HepG2 (cell line): Measurements from ENCODE around the gene QRFPR. TPM values are rescaled to one million over a fixed set of nuclear protein-coding genes. Genes with fewer than 3 reads are reported as not detected.

Experiments
- ATAC-seq: fragments of 200-7000 bp; cut with Tn5 transposase; 3 replicates; pipeline ENCODE4 v1.9.1; 2020; ENCODE audit warnings: mild to moderate bottlenecking, moderate library complexity
- BruUV-seq: library from RNA; stranded (reverse); fragments of 400-500 nt; replicated peaks from 2 replicates; lab custom pipeline; 2021; lab: Mats Ljungman, UMichigan
- CTCF ChIA-PET: fragments of 300-600 bp; formaldehyde crosslinking; extraction: SDS; loops from one replicate; lab custom pipeline; 2021; ENCODE audit warnings: low total read pairs, inconsistent platforms, low intra/inter-chr PET ratio; lab: Yijun Ruan, JAX
- POLR2A ChIA-PET: fragments of 350-600 bp; sonication (Branson Sonifier 250); formaldehyde crosslinking; loops from one replicate; lab custom pipeline; 2020; ENCODE audit warnings: antibody characterized with exemption, inconsistent platforms; lab: Yijun Ruan, JAX
- DNase-seq: peaks from one replicate; pipeline ENCODE4 v3.0.0-alpha.2; 2015; ENCODE audit warnings: low spot score
- FAIRE-seq: peaks from 3 replicates; lab custom pipeline; 2011; peaks lifted over from hg19 to GRCh38; lab: Jason Lieb, UNC
- H2AFZ ChIP-seq: one replicate; pipeline ENCODE4 v1.6.1; 2011; ENCODE audit warnings: low read length, inconsistent platforms
- H3K27ac ChIP-seq: fragments of 300-600 bp; 3 replicates; pipeline ENCODE4 v1.8.0; 2011; ENCODE audit warnings: mixed run types, mild to moderate bottlenecking, mixed read lengths, low read length, inconsistent platforms; ENCODE audit not compliant: insufficient read depth; ENCODE audit errors: extremely low read length
- H3K27me3 ChIP-seq, 2 experiments: fragments of 200-600 bp in 1 of 2; 2 replicates in 1 of 2; 3 replicates in 1 of 2; pipeline versions ENCODE4 v1.6.0 to v1.8.0; 2011; ENCODE audit warnings: low read length in 2 of 2, mild to moderate bottlenecking in 2 of 2, moderate library complexity in 2 of 2, inconsistent platforms in 1 of 2; ENCODE audit not compliant: insufficient read depth in 2 of 2, control insufficient read depth in 1 of 2
- H3K36me3 ChIP-seq, 2 experiments: fragments of 200-600 bp in 1 of 2; replicated peaks in 1 of 2; 2 replicates in 1 of 2; 3 replicates in 1 of 2; pipeline versions ENCODE4 v1.5.1 to v1.8.0; 2011; ENCODE audit warnings: low read length in 2 of 2, inconsistent platforms in 1 of 2; ENCODE audit not compliant: insufficient read depth in 2 of 2, control insufficient read depth in 1 of 2
- H3K4me1 ChIP-seq: 2 replicates; pipeline ENCODE4 v1.5.1; 2012; ENCODE audit warnings: low read length, inconsistent platforms; ENCODE audit not compliant: insufficient read depth
- H3K4me2 ChIP-seq: 2 replicates; pipeline ENCODE4 v1.6.0; 2011; ENCODE audit warnings: low read depth, low read length, inconsistent platforms
- H3K4me3 ChIP-seq, 3 experiments: fragments of 200-600 bp in 1 of 3; sonication (generic), shearing (Covaris generic) in 1 of 3; replicated peaks in 1 of 3; 2 replicates each; pipeline ENCODE4 v1.5.1; 2011 to 2016; ENCODE audit warnings: low read length in 3 of 3, inconsistent platforms in 2 of 3, low read depth in 2 of 3, mild to moderate bottlenecking in 2 of 3, control low read depth in 1 of 3, mixed read lengths in 1 of 3; ENCODE audit not compliant: insufficient read depth in 1 of 3
- H3K79me2 ChIP-seq: one replicate; pipeline ENCODE4 v1.6.1; 2011; ENCODE audit warnings: low read length, inconsistent platforms; ENCODE audit not compliant: insufficient read depth
- H3K9ac ChIP-seq: 2 replicates; pipeline ENCODE4 v1.6.0; 2011; ENCODE audit warnings: mild to moderate bottlenecking, low read depth, low read length, inconsistent platforms; ENCODE audit not compliant: insufficient read depth
- H3K9me3 ChIP-seq: 2 replicates; pipeline ENCODE4 v1.5.1; 2012; ENCODE audit warnings: mild to moderate bottlenecking, low read length
- H4K20me1 ChIP-seq: 2 replicates; pipeline ENCODE4 v1.6.0; 2011; ENCODE audit warnings: inconsistent platforms, mild to moderate bottlenecking, low read length, moderate library complexity; ENCODE audit not compliant: insufficient read depth
- ARHGAP35 ChIP-seq: sonication (generic); formaldehyde crosslinking; IDR thresholded peaks from 2 replicates; pipeline ENCODE4 v1.9.0; 2022; ENCODE audit warnings: mild to moderate bottlenecking, inconsistent platforms, moderate library complexity, missing genetic modification reagents, borderline replicate concordance
- ATF2 ChIP-seq: sonication (generic); formaldehyde crosslinking; IDR thresholded peaks from 2 replicates; pipeline ENCODE4 v1.4.0; 2020; ENCODE audit warnings: missing genetic modification reagents
- BCL6 ChIP-seq: IDR thresholded peaks from 2 replicates; pipeline ENCODE4 v1.6.1; 2016; ENCODE audit warnings: missing genetic modification reagents, missing compliant biosample characterization
- CBX2 ChIP-seq, 2 experiments: fragments of 200-600 bp in 1 of 2; sonication (generic); formaldehyde crosslinking in 1 of 2; IDR thresholded peaks; 2 replicates each; pipeline versions ENCODE4 v1.7.0 to v1.8.1; 2018 to 2022; ENCODE audit warnings: low read depth in 2 of 2, low read length in 1 of 2, mild to moderate bottlenecking in 1 of 2, missing genetic modification reagents in 1 of 2
- HMGXB3 ChIP-seq: sonication (generic); formaldehyde crosslinking; IDR thresholded peaks from 2 replicates; pipeline ENCODE4 v1.4.0; 2020; ENCODE audit warnings: missing genetic modification reagents, borderline replicate concordance
- ISX ChIP-seq: sonication (generic); formaldehyde crosslinking; conservative IDR thresholded peaks from 2 replicates; pipeline ENCODE4 v1.5.0; 2020; ENCODE audit warnings: missing genetic modification reagents
- KLF16 ChIP-seq, 2 experiments: sonication (generic) in 1 of 2; formaldehyde crosslinking in 1 of 2; IDR thresholded peaks; 2 replicates each; pipeline versions ENCODE4 v1.6.1 to v1.8.0; 2016 to 2023; ENCODE audit warnings: missing genetic modification reagents in 2 of 2, missing compliant biosample characterization in 1 of 2
- PITX1 ChIP-seq: sonication (generic); formaldehyde crosslinking; IDR thresholded peaks from 2 replicates; pipeline ENCODE4 v1.5.1; 2020; ENCODE audit warnings: mild to moderate bottlenecking, missing genetic modification reagents
- SALL2 ChIP-seq: sonication (generic); formaldehyde crosslinking; IDR thresholded peaks from 2 replicates; pipeline ENCODE4 v1.8.1; 2023; ENCODE audit warnings: mild to moderate bottlenecking, missing genetic modification reagents, inconsistent platforms
- TFAP4 ChIP-seq: sonication (generic); IDR thresholded peaks from 2 replicates; pipeline ENCODE4 v1.6.1; 2016; ENCODE audit warnings: low read depth, borderline replicate concordance
- ZBTB4 ChIP-seq: sonication (generic); formaldehyde crosslinking; IDR thresholded peaks from 2 replicates; pipeline ENCODE4 v1.4.0; 2020; ENCODE audit warnings: missing genetic modification reagents, mild to moderate bottlenecking, borderline replicate concordance
- ZNF451 ChIP-seq: sonication (generic); formaldehyde crosslinking; IDR thresholded peaks from 2 replicates; pipeline ENCODE4 v1.5.0; 2020; ENCODE audit warnings: mild to moderate bottlenecking, missing genetic modification reagents
- ZZZ3 ChIP-seq: sonication (generic); formaldehyde crosslinking; IDR thresholded peaks from 2 replicates; pipeline ENCODE4 v1.4.0; 2020; ENCODE audit warnings: missing genetic modification reagents, mild to moderate bottlenecking, borderline replicate concordance
- WGBS: methylation state at CpG from one replicate; pipeline ENCODE4 v1.1.6; 2017; ENCODE audit warnings: low lambda C conversion rate; 5-methylcytosine and 5-hydroxymethylcytosine counted together
- in situ Hi-C: cut with HindIII; loops from 2 replicates; pipeline ENCODE4 v1.10.0; 2017; ENCODE audit warnings: low pct_unique_long_range_greater_than_20kb; ENCODE audit not compliant: extremely low pct_ligation_motif_present
- intact Hi-C: fragments of 100-400 bp; cut with micrococcal nuclease; formaldehyde crosslinking; loops from one replicate; pipeline ENCODE4 v1.10.0; 2022; ENCODE audit not compliant: unreplicated experiment
- polyA plus RNA-seq, 8 experiments: library from polyadenylated mRNA; depleted of rRNA in 3 of 8; stranded (reverse) in 7 of 8; unstranded in 1 of 8; fragments of >200 nt; fragmentation: Illumina TruSeq in 4 of 8; extraction: Trizol in 4 of 8; gene quantifications; 2 replicates each; pipeline versions ENCODE4 v1.2.1 to v1.2.3, GENCODE V29; 2011 to 2016; ENCODE audit warnings: low read depth in 4 of 8, missing spikeins in 1 of 8, mixed read lengths in 1 of 8; ENCODE audit not compliant: insufficient read depth in 1 of 8
- total RNA-seq, 5 experiments: library from RNA; depleted of rRNA; stranded (reverse); fragments of >200 nt; fragmentation: Illumina TruSeq; extraction: Trizol; gene quantifications; 2 replicates each; pipeline ENCODE4 v1.2.3, GENCODE V29; 2016; ENCODE audit warnings: low read depth in 1 of 5

QRFPR gene
- total and polyA plus RNA-seq, 2 of the 13 experiments (the other 11 are each of a cell fraction or from before 2014, with no cell fraction given): not detected

- TF ChIP-seq HMGXB3 (CRISPR knock-in tag): no peak
- TF ChIP-seq ZZZ3: no peak
- no peak for TF ChIP-seq BCL6 (CRISPR knock-in tag)
- no peak for TF ChIP-seq ATF2 (CRISPR knock-in tag)
Measured at GRCh38 chr4:121338518-121338917, 42.3 kb downstream of the QRFPR start (continued).

GRCh38 chr4:121336706-121337105 is 44.1 kb downstream of the QRFPR start:
- FAIRE-seq (no peak), ATAC-seq (no peak), DNase-seq (no peak)
- in situ Hi-C loops (no loop called here), intact Hi-C loops (no loop called here)
- no peaks in the 10 kb centered on the region for H3K27me3 ChIP-seq
- CTCF ChIA-PET: no interaction called here
- H3K9me3 ChIP-seq: no peaks in the 10 kb centered on the region
- no peak overlapping the region for H3K27ac ChIP-seq
- H3K79me2 ChIP-seq: no peaks in the 10 kb centered on the region
- 5% methylated on average over 2 of the region's 2 CpGs for WGBS
- H3K4me3 ChIP-seq: no peak overlapping the region
- BruUV-seq: no TSS peak
- H3K4me1 ChIP-seq: no peaks in the 10 kb centered on the region
- H2AFZ ChIP-seq: no peak overlapping the region
- no peak overlapping the region for H3K9ac ChIP-seq
- no peak overlapping the region for H3K4me2 ChIP-seq
- H3K36me3 ChIP-seq: no peaks in the 10 kb centered on the region
- POLR2A ChIA-PET: no interaction called here
- H4K20me1 ChIP-seq: no peaks in the 10 kb centered on the region
- no peak for TF ChIP-seq ARHGAP35 (CRISPR knock-in tag)
- TF ChIP-seq CBX2 (IDR thresholded peaks at IDR 0.05; ENCODE audit: low read depth, low read length): no peak
- no peak for TF ChIP-seq CBX2 (CRISPR knock-in tag; IDR thresholded peaks at IDR 0.05; ENCODE audit: low read depth)
- TF ChIP-seq PITX1 (CRISPR knock-in tag): no peak
- TF ChIP-seq KLF16 (CRISPR knock-in tag; IDR thresholded peaks at IDR 0.05): no peak
- TF ChIP-seq ISX (CRISPR knock-in tag): no peak
- no peak for TF ChIP-seq SALL2 (CRISPR knock-in tag)
- TF ChIP-seq ZBTB4 (CRISPR knock-in tag): no peak
- TF ChIP-seq ZNF451: no peak
- TF ChIP-seq TFAP4: no peak
